ENCODE measurements around the gene ZC3H7A. TPM values are rescaled to one million over a fixed set of nuclear protein-coding genes. Genes with fewer than 3 reads are reported as not detected.

The ZC3H7A gene
- total and polyA plus RNA-seq, 2 of the 13 experiments (the other 11 are each of a cell fraction or from before 2014, with no cell fraction given) = 29.2 to 36.8 TPM

- TF ChIP-seq BRF2 (CRISPR knock-in tag; IDR thresholded peaks at IDR 0.05) = no peak
- peak; percentile 69 for TF ChIP-seq HOXA3 (CRISPR knock-in tag; IDR thresholded peaks at IDR 0.05)
- no peak for TF ChIP-seq ZXDC (CRISPR knock-in tag; IDR thresholded peaks at IDR 0.05)
- TF ChIP-seq ARNT2 (CRISPR knock-in tag; IDR thresholded peaks at IDR 0.05; ENCODE audit: low read depth) = no peak
- TF ChIP-seq CAMTA2 (CRISPR knock-in tag; IDR thresholded peaks at IDR 0.05; ENCODE audit: borderline replicate concordance) = no peak
- TF ChIP-seq RFX1 (IDR thresholded peaks at IDR 0.05) = no peak
- TF ChIP-seq HIVEP1 (CRISPR knock-in tag; IDR thresholded peaks at IDR 0.05) = no peak
- peak; percentile 85; the same call in 1 of the 2 replicates for TF ChIP-seq AHDC1 (CRISPR knock-in tag; IDR thresholded peaks at IDR 0.05; ENCODE audit: borderline replicate concordance)
- no peak for TF ChIP-seq HNRNPL (IDR thresholded peaks at IDR 0.05; ENCODE audit: low read depth, low read length)
- TF ChIP-seq HINFP (CRISPR knock-in tag; IDR thresholded peaks at IDR 0.05; ENCODE audit: low read depth) = no peak
- no peak; the same call in 1 of the 2 replicates for TF ChIP-seq ZNF350 (CRISPR knock-in tag; IDR thresholded peaks at IDR 0.05; ENCODE audit: borderline replicate concordance, low read depth)
- TF ChIP-seq ZNF207 (IDR thresholded peaks at IDR 0.05; ENCODE audit: borderline replicate concordance) = no peak
- TF ChIP-seq ZNF441 (CRISPR knock-in tag; IDR thresholded peaks at IDR 0.05; ENCODE audit: borderline replicate concordance) = no peak
- TF ChIP-seq MNT (IDR thresholded peaks at IDR 0.05) = no peak
Measured at GRCh38 chr16:11748404-11749254, 48.4 kb downstream of the ZC3H7A start (continued).

All from HepG2 (cell line).